HG02623 (cell line): ENCODE results near the gene SUN2.

Source experiments
- ATAC-seq: cut with Tn5 transposase; IDR thresholded peaks from one replicate; pipeline ENCODE4 v1.9.1; 2021; ENCODE audit warnings: moderate library complexity; ENCODE audit not compliant: unreplicated experiment

Gene SUN2

DNA sequence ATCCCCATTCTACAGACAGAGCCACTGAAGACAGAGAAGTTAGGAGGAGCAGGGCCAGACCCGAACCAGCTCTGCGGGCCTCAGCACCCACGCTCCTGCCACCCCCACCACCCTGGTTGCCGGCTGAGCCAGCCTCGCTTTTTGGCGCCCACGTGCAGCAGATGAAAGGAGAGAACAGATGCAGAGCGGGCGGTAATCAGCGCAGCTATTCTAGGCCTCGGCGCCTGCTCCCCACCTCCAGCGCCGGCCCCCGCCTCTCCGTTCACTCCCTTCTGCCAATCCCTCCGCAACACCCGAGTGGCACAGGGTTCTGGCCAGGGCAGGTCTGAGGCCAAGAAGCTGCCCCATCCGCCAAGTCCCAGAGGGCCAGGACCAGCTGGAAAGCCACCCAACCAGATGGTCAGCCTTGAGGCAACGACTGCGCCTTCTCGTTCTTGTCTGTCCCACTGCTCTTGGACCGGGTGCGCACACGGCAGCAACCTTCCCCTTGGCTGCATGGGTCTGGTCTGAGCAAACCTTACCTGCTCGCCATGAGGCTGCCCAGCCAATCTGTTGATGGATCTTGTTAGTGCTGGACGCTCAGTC, 21.4 kb upstream of the SUN2 start:
- ATAC-seq: no peak

DNA sequence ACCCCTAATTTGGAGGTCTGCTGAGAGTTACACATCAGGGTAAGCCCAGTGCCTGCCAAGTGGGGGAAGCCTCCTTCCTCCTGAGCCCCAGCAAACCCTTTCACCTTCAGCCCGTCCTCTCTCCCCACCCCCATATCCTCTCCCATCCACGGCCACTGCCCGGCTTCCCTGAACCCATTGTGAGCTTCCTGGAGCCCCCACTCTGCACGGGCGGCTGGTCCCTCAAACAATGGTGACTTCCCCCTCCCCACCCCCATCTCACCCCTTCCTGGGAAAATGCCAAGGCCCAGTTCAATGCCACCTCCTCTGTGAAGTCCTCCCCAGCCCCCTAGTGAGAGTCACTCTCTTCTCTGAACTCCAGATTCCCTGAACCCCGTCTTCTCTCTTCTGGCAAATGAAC, 20.3 kb upstream of the SUN2 start:
- no peak for ATAC-seq

DNA sequence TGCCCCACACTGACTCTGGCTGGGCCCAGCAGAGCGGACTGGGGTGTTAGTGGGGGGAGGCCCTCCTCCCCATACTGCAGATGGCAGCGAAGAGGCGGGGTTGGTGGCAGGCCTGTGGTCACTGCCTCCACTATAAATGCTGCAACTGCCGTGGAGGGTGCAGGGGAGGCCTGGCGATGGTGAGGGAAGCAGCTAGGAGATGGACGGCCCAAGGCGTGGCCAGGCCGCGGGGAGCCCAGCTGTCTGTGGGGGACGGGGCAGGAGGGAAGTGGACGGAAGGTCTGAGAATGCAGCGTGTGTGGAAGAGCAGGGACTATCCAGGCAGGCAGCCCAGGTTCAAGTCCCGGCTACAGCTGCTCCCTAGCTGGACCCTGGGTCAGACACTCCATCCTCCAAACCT, 19.9 kb upstream of the SUN2 start:
- ATAC-seq: no peak

DNA sequence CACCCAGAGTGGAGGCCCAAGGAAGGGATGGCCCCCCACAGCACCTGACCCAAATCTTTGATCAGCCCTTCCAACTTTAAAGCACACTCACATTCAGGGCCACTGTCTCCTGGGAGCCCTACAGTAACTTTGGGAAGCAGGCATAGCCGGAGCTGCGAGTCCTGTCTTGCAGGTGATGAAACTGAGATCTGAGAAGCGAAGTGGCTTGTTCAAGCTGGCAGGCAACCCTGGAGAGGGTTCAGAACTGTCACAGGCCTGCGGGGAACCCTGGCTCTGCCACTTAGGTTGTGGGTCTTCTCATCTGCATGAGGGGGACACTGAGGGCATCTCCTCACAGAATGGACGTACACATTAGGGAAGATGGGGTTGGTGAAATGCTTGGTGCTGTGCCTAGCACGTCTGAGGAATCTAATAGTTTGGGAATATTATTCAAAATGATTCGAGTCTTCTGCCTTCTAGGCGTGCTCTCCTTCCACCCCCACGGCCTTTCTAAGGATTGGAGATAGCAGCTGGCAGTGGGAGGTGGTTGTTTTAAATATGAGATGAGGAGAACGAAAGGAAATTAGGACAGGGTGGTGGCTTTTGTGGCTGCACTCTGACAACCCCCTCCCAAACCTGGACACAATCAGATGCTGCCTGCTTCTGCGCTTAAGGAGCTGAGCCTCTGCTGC, 18.8 kb upstream of the SUN2 start:
- no peak for ATAC-seq

DNA sequence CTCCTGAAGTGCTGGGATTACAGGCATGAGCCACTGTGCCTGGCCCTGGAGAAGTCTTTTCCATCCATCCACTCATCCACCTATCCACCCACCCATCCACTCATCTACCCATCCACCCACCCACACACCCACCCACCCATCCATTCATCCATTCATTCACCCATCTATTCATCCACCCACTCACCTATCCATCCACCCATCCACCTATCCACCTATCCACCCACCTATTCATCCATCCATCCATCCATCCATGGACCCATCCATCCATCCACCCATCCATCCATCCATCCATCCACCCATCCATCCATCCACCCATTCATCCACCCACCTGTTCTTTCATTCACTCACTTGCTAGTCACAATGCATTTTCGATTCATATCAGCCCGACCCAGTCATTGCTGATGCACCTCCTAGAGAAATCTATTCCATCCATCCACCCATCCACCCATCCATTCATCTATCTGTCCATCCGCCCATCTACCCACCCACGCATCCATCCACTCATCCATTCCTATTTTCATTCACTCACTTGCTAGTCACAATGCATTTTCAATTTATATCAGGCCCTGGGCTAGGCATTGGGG, 17.7 kb upstream of the SUN2 start:
- ATAC-seq: no peak

DNA sequence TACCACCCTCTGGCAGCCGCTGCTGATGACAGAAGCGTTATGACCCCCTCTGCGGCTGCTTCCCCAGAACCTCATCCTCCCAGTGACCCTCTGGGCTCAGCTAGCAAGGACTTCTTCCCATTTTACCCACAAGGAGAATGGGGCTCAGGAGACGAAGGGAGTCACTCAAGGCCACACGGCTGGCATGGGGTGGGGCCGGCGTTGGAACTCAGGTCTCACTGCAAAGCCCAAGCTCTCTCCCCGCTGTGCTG, 16.8 kb upstream of the SUN2 start:
- ATAC-seq: no peak

DNA sequence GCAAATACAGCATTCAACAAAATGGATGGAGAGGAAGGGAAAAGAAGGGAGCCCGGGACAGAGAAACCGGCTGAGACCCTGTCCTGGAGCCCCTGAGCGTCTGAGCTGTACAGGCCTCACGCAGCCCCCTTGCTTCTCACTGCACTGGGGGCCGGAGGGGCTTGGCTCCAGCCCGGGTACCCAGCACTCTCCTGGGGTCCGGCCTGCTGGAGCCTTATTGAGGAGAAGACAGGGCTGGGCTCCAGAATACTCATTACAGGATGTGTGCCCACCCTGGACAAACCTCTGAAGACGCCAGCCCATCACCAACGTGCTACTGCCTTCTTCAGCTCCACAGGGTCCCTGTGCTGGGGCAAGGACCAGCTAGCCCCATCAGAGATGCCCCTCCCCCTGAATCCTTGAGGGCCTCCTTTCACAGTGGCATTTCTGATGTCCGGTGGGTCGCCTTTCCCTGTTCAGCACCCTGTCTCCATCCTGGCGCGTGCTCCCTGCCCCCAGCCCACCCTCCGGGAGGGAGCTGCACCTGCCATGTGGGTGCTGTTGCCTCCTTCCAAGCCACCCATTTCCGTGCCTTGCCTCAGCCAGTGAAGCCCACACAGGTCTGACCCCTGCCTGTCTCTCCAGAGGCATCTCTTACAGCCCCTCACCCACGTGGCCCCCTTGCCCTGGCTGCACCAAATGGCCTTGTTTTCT, 14.6 kb upstream of the SUN2 start:
- no peak for ATAC-seq

DNA sequence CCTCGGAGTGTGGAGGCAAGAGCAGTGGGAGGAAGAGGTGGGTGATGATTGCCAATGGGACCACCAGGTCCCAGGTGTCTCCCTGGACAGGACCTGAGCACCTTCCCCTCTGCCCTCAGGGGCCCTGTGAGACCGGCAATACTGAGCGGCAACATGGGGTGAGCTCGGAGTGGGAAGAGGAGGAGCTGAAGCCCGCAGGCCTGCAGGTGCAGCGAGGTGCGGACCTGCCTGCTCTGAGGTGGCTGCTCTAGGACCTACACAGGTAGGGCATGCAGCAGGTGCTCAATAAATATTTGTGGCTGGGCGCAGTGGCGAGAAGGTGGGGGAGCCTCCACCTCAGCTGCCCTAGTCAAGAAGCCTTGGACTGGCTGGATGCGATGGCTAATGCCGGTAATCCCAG, 12.2 kb upstream of the SUN2 start:
- no peak for ATAC-seq

DNA sequence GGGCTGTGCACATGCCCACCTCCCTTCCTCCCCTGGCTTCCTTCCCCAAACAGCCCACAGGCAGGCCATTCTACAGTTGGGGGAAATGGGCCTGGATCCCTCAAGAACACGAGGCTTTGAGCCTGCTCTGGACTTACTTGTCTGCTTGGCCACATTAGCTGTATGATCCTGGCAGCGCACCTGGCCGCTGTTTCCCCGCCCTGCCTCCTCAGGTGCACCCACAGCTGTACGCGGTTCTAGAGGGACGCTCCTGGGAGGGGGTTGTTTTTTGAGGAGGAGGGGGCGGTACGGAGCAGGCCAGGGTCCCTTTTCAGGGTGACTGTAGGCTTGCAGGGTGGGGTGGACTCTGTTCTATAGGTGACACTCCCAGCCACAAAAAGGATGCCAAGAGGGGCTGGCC, 11.5 kb upstream of the SUN2 start:
- no peak for ATAC-seq

DNA sequence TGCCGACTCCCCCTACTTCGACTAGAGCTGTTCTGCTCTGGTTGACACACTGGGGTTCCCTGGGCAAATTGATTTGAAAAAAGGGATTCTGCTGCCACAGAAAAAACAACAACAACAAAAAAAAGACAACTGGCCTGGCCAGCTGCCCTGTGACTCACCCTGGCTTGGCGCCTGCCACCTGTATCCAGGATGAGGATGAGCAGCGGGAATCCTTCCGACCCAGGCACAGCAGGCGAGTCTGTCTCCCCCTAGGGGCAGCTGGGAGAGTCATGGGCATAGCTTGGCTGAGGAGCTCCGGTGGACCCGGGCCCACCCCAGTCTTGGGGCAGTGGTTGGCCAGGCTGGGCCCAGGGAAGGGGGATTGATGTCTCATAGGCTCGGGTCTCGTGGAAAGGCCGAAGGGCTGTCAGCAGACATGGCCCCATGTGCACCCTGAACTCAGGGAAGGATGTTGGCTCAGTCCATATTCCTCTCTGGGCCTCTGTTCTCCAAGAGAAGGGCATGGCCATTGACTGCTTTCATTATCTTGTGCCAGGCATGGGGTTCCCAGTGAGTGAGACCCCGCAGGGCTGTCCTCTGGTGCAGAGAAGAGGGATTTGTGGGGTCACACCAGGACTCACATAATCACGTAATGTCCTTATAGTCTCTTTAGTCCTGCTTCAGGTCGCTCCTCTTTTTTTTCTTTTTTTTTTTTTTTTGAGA, 10.4 kb upstream of the SUN2 start:
- ATAC-seq: no peak

DNA sequence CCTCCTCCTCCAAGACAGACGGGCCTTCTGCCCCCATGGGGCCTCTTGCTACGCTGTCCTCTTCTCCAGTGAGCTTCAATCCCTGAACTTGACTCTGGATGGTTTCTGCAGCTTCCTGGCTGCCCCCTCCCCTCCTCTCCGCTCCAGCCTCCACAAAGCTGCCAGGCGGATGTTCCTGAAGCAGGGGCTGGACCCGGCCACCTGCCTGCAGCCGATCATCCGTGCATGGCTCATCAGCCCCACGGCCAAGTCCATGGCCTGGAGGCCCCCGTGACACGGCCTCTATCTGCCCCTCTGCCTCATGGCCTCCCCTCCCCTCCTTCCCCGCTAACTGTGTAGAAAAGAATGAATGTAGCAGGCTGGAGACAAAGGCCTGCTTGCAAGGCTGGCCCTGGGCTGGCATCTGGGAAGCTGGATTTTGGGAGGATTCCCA, 6.8 kb upstream of the SUN2 start:
- no peak for ATAC-seq

DNA sequence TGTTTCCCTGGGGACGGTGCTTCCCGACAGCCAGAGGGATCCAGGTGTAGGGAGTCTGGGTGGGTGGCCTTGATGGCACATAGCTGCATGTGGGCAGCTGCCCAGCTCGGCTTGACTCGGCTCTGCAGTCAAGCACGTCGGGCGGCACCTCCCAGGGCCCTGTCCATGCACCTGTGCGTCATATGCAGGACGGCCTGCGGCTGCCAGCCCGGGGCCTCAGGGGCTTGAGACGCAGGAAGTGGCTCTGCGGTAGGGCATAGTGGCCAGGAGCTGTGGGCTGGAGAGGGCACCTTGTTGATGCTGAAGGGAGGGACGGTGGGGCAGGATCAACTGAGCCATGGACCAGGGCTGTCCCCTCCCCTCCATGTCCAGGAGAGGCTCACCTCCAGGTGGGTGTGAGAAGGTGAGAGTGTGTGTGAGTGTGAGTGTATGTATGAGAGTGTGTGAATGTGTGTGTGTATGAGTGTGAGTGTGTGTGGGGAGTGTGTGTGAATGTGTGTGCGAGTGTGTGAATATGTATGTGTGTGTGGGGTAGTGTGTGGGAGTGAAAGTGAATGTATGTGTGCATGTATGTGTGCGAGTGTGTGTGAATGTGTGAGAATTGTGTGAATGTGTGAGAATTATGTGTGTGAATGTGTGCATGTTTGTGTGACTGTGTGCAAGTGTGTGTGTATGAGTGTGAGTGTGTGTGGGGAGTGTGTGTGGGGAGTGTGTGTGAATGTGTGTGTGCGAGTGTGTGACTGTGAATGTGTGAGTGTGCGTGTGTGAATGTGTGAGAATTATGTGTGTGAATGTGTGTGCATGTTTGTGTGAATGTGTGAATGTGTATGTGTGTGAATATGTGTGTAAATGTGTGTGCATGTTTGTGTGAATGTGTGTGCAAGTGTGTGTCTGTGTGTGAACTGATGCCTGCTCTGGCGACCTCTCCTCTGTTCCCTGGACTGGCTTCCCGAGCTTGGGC, 5.7 kb upstream of the SUN2 start:
- no peak for ATAC-seq

DNA sequence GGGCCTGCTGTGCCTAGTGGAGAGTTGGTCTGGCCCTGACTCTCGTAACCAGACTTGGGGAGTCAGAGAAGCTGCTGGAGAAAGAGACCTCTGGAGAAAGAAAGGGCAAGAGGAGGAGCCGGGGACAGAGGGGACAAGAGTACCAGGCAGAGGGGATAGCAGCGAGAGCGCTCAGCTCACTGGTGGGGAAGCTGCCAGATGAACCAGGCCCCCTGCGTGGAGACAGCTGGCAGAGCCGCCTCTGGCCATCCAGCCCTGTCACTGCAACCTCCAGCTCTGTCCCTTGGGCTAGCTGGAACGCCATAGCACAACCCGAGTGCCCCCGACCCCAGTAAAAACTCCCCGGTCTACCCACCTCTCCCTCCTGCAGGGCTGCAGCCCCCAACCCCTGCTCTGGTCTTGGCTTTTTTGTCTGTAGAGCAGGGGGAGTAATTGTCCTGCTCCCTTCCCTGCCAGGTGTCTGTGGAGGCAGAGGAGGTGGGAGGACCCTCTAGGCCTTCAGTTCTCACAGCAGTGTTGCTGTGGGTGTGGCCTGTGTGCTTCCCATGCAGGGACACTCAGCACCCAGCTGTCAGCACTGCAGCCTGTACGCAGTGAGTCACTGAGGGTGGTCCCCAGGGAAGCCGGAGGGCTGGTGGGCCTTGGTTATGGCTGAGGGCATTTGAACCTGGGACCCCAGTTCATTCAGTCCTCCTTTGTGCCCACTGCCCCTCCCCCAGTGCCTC, 4.8 kb upstream of the SUN2 start:
- no peak for ATAC-seq

DNA sequence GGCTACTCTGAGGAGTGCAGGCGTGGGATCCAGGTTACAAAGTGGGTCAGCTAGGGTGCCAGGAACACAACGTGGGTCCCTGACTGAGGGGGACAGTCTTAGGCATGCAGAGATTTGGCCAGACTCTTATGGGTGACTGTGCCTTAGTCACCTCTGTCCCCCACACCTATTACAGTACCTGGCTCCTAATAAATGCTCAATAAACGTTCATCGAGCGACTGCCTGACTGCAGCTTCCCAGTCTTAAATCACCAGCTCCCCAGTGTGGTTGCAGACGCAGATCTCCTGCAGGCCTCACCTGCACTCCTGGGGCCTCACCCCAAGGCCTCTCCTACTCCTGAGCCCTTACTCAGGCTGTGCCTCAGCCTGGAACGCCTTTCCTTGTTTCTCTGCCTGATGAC, 3.2 kb upstream of the SUN2 start:
- ATAC-seq: no peak

DNA sequence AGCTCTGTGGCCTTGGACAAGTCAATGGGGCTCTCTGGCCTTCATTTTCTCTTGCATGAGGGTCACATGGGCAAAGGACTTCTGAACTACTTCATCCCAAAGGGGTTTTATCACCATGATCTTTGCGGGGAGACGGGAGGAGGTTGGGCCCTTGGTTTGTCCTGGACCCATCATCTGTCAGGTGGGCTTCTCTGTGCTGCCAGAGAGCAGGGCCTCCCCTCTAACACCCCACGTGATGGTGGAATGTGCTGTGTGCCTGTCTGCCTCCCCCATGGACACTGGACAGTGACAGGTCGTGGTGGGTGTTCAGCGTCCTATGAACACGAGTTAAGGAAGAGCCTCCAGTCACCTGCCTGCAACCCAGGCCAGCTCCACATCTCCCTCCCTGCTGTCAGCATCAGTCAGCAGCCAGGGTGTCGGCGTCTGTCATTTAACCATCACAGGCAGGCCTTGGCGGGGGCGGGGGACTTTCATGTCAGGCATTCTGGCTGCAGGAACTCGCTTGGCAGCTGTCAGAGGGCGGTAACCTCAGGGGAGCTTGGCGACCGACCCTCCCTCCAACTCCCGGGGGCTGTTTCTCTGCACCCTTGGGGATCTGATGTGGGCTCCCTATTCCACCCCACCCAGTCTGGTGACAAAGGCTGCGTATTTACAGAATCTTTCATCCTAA, 2.6 kb upstream of the SUN2 start:
- no peak for ATAC-seq

DNA sequence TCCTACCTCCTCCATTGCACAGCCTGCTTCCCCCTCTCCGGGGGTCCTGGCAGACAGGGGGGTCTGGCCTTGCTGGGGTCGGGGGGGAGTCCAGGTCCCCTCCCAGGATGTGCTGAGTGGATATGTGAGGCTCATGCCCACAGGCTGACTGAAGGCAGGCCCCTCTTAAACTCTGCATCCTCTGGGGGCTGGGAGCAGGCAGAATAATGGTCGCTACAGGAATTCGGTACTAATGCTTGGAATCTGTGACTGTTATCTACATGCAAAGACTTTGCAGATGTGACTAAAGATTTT, 1.6 kb upstream of the SUN2 start:
- no peak for ATAC-seq

DNA sequence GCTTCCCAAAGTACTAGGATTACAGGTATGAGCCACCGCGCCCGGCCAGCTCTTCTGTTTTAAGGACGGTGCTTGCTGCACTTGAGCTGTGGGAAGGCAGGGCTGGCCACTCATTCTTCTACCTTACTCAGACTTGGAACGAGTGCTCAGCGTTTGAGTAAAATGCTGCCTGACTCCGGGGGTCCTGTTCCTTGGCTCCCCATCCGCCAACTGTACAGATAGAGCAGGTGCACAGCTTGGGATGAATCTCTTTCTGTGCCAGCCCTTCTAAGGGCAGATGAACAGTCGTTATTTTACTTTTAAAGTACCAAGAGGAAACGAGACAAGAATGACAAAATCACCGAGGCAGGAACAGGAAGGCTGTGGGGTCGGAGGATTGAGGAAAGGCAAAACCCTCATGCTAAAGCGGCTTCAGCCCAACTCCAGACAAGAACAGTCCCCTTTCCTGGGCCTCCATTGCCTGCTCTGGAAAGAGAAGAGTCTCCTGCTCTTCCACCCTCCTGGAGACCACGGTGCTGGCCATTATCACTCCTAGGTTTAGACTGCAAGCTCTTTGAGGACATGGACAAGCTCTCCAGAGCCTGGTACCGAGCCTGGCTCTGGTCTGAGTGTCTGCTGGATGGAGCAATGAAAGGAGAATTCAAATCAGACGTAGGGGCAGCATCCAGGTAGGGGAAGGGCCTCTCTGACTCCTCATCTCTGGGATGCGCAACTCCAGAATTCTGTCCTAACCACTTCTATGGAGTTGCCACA, 1.1 kb upstream of the SUN2 start:
- ATAC-seq: no peak

DNA sequence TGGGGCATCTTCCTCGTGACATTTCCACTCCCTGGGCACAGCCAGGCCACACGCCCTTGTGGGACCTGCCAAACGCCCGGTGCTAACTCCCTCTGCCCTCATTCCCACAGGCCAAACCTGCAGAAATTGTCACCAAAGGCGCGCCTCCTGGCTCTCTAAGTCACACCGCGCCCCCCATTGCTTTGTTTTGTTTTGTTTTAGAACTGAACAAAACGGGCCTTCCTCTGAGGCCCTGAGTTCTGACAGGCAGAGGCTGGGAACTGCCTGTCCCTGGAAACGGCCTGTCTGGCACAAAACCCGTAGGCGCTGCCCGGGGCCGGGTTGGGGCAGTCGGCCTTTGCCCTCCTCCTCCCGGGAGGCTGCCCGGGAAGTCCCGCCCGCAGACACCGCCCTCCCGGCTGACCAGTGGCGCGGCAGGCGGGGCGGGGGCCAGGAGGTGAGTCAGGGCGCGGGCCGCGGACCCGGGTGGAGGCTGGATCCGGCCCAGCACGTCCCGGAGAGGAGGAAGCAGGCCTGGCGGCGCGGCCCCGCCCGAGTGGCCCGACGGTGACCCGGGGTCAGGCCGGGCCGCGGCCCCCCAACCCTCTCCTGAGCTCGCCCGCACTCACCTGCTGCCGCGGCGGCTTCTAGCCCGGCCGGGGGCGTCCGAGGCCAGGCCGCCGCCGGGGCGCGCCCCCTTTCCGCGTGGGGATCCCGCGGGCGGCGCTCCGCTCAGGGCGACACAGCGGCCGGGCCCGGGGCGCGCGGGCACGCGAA, 465 bp downstream of the SUN2 start:
- peak; percentile 22 for ATAC-seq
